Right atrium auricular region (tissue), 2 donors: ENCODE data around the gene TAS2R38. TPM values are rescaled to one million over a fixed set of nuclear protein-coding genes. Genes with fewer than 3 reads are reported as not detected.
"Not testable (repeated sequence)": the region's sequence is repeated elsewhere in the genome, so short reads cannot be mapped to it uniquely, and the experiment has no call there.

Source experiments
- DNase-seq: peaks from one replicate; pipeline ENCODE4 v3.0.0-alpha.2; 2019; ENCODE audit warnings: low spot score
- H3K27ac ChIP-seq, 2 donors: fragments of 200-600 bp; sonication (generic); 1 replicate in 1 of 2; 2 replicates in 1 of 2; pipeline ENCODE4 v1.5.1; 2016 to 2019
- H3K27me3 ChIP-seq, 2 donors: fragments of 200-600 bp; sonication (generic); one replicate each; pipeline versions ENCODE4 v1.5.1 to v1.6.0; 2017 to 2019
- H3K36me3 ChIP-seq: fragments of 200-600 bp; sonication (generic); one replicate; pipeline ENCODE4 v1.5.1; 2016
- H3K4me1 ChIP-seq, 2 donors: fragments of 200-600 bp; sonication (generic); one replicate each; pipeline versions ENCODE4 v1.5.1 to v1.6.0; 2017 to 2019
- H3K4me3 ChIP-seq, 2 donors: fragments of 200-600 bp; sonication (generic); 1 replicate in 1 of 2; 2 replicates in 1 of 2; pipeline ENCODE4 v1.5.1; 2017 to 2019; ENCODE audit warnings: mild to moderate bottlenecking in 1 of 2, moderate library complexity in 1 of 2
- H3K9me3 ChIP-seq, 2 donors: fragments of 200-600 bp; sonication (generic); one replicate each; pipeline ENCODE4 v1.5.1; 2019
- CTCF ChIP-seq, 2 donors: fragments of 200-600 bp; sonication (generic); IDR thresholded peaks; one replicate each; pipeline ENCODE4 v1.5.1; 2019; ENCODE audit warnings: antibody characterized with exemption in 2 of 2
- total RNA-seq, 2 donors: library from RNA; depleted of rRNA; stranded (reverse); fragments of >200 nt; gene quantifications; one replicate each; pipeline ENCODE4 v1.1.0, GENCODE V29; 2016

TAS2R38 gene
- total RNA-seq, 2 donors from 2014 or later: not detected

GRCh38 chr7:141990011-141990725 is 16.6 kb upstream of the TAS2R38 start:
- H3K4me3 ChIP-seq: no peak overlapping the region
- no peak overlapping the region for H3K27ac ChIP-seq
- no peaks in the 10 kb centered on the region for H3K9me3 ChIP-seq
- H3K36me3 ChIP-seq: no peaks in the 10 kb centered on the region
- no peak for TF ChIP-seq CTCF (IDR thresholded peaks at IDR 0.05)
- no peaks in the 10 kb centered on the region for H3K27me3 ChIP-seq
- DNase-seq: no peak
- no peaks in the 10 kb centered on the region for H3K4me1 ChIP-seq

- H3K27ac ChIP-seq, DNase-seq, H3K4me1 ChIP-seq, H3K4me3 ChIP-seq, H3K27me3 ChIP-seq, H3K9me3 ChIP-seq, H3K36me3 ChIP-seq: not testable (repeated sequence)
Observed at GRCh38 chr7:141987803-141988202, 14.2 kb upstream of the TAS2R38 start.

GRCh38 chr7:141986923-141987322 is 13.3 kb upstream of the TAS2R38 start:
- no peak for TF ChIP-seq CTCF (IDR thresholded peaks at IDR 0.05)
- Histone ChIP-seq H3K4me3 (no peak overlapping the region), H3K4me1 (no peaks in the 10 kb centered on the region), H3K36me3 (no peaks in the 10 kb centered on the region), H3K27me3 (no peaks in the 10 kb centered on the region), H3K27ac (no peak overlapping the region), H3K9me3 (no peaks in the 10 kb centered on the region)
- no peak for DNase-seq

GRCh38 chr7:141985926-141986325 is 12.4 kb upstream of the TAS2R38 start:
- H3K4me3 ChIP-seq, H3K27me3 ChIP-seq, H3K9me3 ChIP-seq, H3K27ac ChIP-seq, H3K4me1 ChIP-seq, DNase-seq, H3K36me3 ChIP-seq: not testable (repeated sequence)

- Histone ChIP-seq H3K4me1 (no peaks in the 10 kb centered on the region), H3K36me3 (no peaks in the 10 kb centered on the region), H3K4me3 (no peak overlapping the region), H3K27ac (no peak overlapping the region), H3K27me3 (no peaks in the 10 kb centered on the region), H3K9me3 (no peaks in the 10 kb centered on the region)
- no peak for DNase-seq
- no peak for TF ChIP-seq CTCF (IDR thresholded peaks at IDR 0.05)
Observed at GRCh38 chr7:141979568-141979967, 6.0 kb upstream of the TAS2R38 start.

- Histone ChIP-seq H3K4me1 (no peaks in the 10 kb centered on the region), H3K27ac (no peak overlapping the region), H3K27me3 (no peaks in the 10 kb centered on the region), H3K36me3 (no peaks in the 10 kb centered on the region), H3K4me3 (no peak overlapping the region), H3K9me3 (no peaks in the 10 kb centered on the region)
- no peak for DNase-seq
- TF ChIP-seq CTCF (IDR thresholded peaks at IDR 0.05): no peak
Observed at GRCh38 chr7:141978351-141978750, 4.8 kb upstream of the TAS2R38 start.
